ENCODE results near the gene MT1M. TPM values are rescaled to one million over a fixed set of nuclear protein-coding genes. Genes with fewer than 3 reads are reported as not detected.

Gene MT1M
- total and polyA plus RNA-seq, 2 experiments from 2014 or later, result 1.1 to 4.7 TPM

- H3K9me2 ChIP-seq (ENCODE audit: insufficient read depth), result no peaks in the 10 kb centered on the region; the same call in 1 of the 2 replicates
- H3K9me3 Mint-ChIP-seq, result peaks cover 11% of the 10 kb centered on the region; the same call in 1 of the 3 replicates
- no peak within 1 kb of the TSS for H3K27ac Mint-ChIP-seq
- peak; percentile 51 for TF ChIP-seq EZH2 (IDR thresholded peaks at IDR 0.05; ENCODE audit: low read depth, unreplicated experiment)
- TF ChIP-seq CTCF (conservative IDR thresholded peaks at IDR 0.05; ENCODE audit: low read depth in 2 of 2), result no peak
- TF ChIP-seq POLR2AphosphoS5 (IDR thresholded peaks at IDR 0.05; ENCODE audit: low read depth), result peak; percentile 80
- TF ChIP-seq ZNF114 (CRISPR knock-in tag; IDR thresholded peaks at IDR 0.05), result no peak
- peak; percentile 52 for TF ChIP-seq EZH2phosphoT487 (IDR thresholded peaks at IDR 0.05; ENCODE audit: unreplicated experiment)
- H3F3A ChIP-seq (replicated peaks; ENCODE audit: low read depth), result 0 out of 2 replicates have a peak, but pooled peaks cover 8% of the 10 kb centered on the region
- peak within 1 kb of the TSS; percentile 63 for H3K4me3 ChIP-seq
- peaks cover 100% of the 10 kb centered on the region for H3K27me3 ChIP-seq (ENCODE audit: insufficient read depth)
- H3K27me3 Mint-ChIP-seq (ENCODE audit: insufficient read depth, low read depth, poor library complexity), result peaks cover 88% of the 10 kb centered on the region
- H3K27ac ChIP-seq (ENCODE audit: low read depth), result no peak within 1 kb of the TSS
- no peaks in the 10 kb centered on the region for H3K36me3 ChIP-seq (ENCODE audit: insufficient read depth)
- peak within 1 kb of the TSS; percentile 84 for H3K4me2 ChIP-seq
- peak within 1 kb of the TSS; percentile 82 for H3K4me3 Mint-ChIP-seq
- peaks cover 41% of the 10 kb centered on the region for H3K4me1 Mint-ChIP-seq
- DNase-seq (ENCODE audit: low spot score) (peak; percentile 81), ATAC-seq (peak; percentile 86)
- H3K79me2 ChIP-seq (replicated peaks; ENCODE audit: insufficient read depth), result no peaks in the 10 kb centered on the region
- peaks cover 37% of the 10 kb centered on the region for H3K4me1 ChIP-seq (ENCODE audit: insufficient read depth)
- peak within 1 kb of the TSS; percentile 98 for H2AFZ ChIP-seq
- H4K20me1 ChIP-seq (replicated peaks; ENCODE audit: insufficient read depth), result peaks cover 2% of the 10 kb centered on the region; the same call in 1 of the 2 replicates
- H3K36me3 Mint-ChIP-seq (ENCODE audit: low read depth), result peaks cover 14% of the 10 kb centered on the region; the same call in 1 of the 3 replicates
Observed at GRCh38 chr16:56625140-56625942, 7.1 kb upstream of the MT1M start, which contains the start of gene MT1E. Gene MT1E, plus strand, starts transcription at chr16:56625781. Its CDS starts 71 bp downstream, at chr16:56625852.

GRCh38 chr16:56625943-56626654, 6.4 kb upstream of the MT1M start:
- no peak for DNase-seq (ENCODE audit: low spot score)
- H3K9me2 ChIP-seq (ENCODE audit: insufficient read depth), result no peaks in the 10 kb centered on the region; the same call in 1 of the 2 replicates
- H3F3A ChIP-seq (replicated peaks; ENCODE audit: low read depth), result 0 out of 2 replicates have a peak, but pooled peaks cover 8% of the 10 kb centered on the region
- Mint-ChIP-seq H3K9me3 (peaks cover 11% of the 10 kb centered on the region; the same call in 1 of the 3 replicates), H3K27me3 (ENCODE audit: insufficient read depth, low read depth, poor library complexity) (peaks cover 89% of the 10 kb centered on the region), H3K27ac (no peak overlapping the region), H3K4me1 (peaks cover 35% of the 10 kb centered on the region), H3K4me3 (peak overlapping the region; percentile 82), H3K36me3 (ENCODE audit: low read depth) (peaks cover 14% of the 10 kb centered on the region; the same call in 1 of the 3 replicates)
- peaks cover 100% of the 10 kb centered on the region for H3K27me3 ChIP-seq (ENCODE audit: insufficient read depth)
- H3K4me1 ChIP-seq (ENCODE audit: insufficient read depth), result peaks cover 30% of the 10 kb centered on the region
- H3K79me2 ChIP-seq (replicated peaks; ENCODE audit: insufficient read depth), result no peaks in the 10 kb centered on the region
- H3K4me2 ChIP-seq, result peak overlapping the region; percentile 84
- peak overlapping the region; percentile 63 for H3K4me3 ChIP-seq
- H2AFZ ChIP-seq, result peak overlapping the region; percentile 98
- no peak overlapping the region for H3K27ac ChIP-seq (ENCODE audit: low read depth)
- peaks cover 8% of the 10 kb centered on the region; the same call in 1 of the 2 replicates for H4K20me1 ChIP-seq (replicated peaks; ENCODE audit: insufficient read depth)
- ATAC-seq, result peak; percentile 18
- no peaks in the 10 kb centered on the region for H3K36me3 ChIP-seq (ENCODE audit: insufficient read depth)
- TF ChIP-seq CREB1 (CRISPR knock-in tag; IDR thresholded peaks at IDR 0.05; ENCODE audit: low read depth) (no peak; the same call in 1 of the 2 replicates), EZH2 (IDR thresholded peaks at IDR 0.05; ENCODE audit: low read depth, unreplicated experiment) (peak; percentile 95), CTCF (conservative IDR thresholded peaks at IDR 0.05; ENCODE audit: low read depth in 2 of 2) (no peak), POLR2AphosphoS5 (IDR thresholded peaks at IDR 0.05; ENCODE audit: low read depth) (no peak), EZH2phosphoT487 (IDR thresholded peaks at IDR 0.05; ENCODE audit: unreplicated experiment) (no peak)

Measured in GM23338 (cell line).